PC-3 (cell line): ENCODE results near the gene RBMS3. TPM values are rescaled to one million over a fixed set of nuclear protein-coding genes. Genes with fewer than 3 reads are reported as not detected.
A peak's percentile ranks its signal among the peaks of the same experiment; 100 is the strongest.

ENCODE experiments used
- ATAC-seq: fragments of 200-7000 bp; cut with Tn5 transposase; 2 replicates; pipeline ENCODE4 v1.9.1; 2020; ENCODE audit warnings: mild to moderate bottlenecking, moderate library complexity
- BruUV-seq: library from RNA; stranded (reverse); fragments of 400-500 nt; replicated peaks from 2 replicates; lab custom pipeline; 2021; lab: Mats Ljungman, UMichigan
- CTCF ChIA-PET: fragments of 300-600 bp; sonication (Branson Sonifier 250); formaldehyde crosslinking; loops from one replicate; lab custom pipeline; 2022; ENCODE audit warnings: antibody characterized with exemption; lab: Charles Lee
- POLR2A ChIA-PET: fragments of 300-600 bp; sonication (Branson Sonifier 250); formaldehyde crosslinking; loops from one replicate; lab custom pipeline; 2022; ENCODE audit warnings: antibody characterized with exemption; ENCODE audit not compliant: unreplicated experiment; lab: Charles Lee
- DNase-seq: peaks from one replicate; pipeline ENCODE4 v3.0.0-alpha.2; 2015
- H2AFZ ChIP-seq: fragments of 300-600 bp; sonication (generic); 2 replicates; pipeline ENCODE4 v1.6.0; 2016; ENCODE audit warnings: antibody characterized with exemption, low read length
- H3F3A ChIP-seq: fragments of 300-600 bp; sonication (generic); one replicate; pipeline ENCODE4 v1.6.0; 2017; ENCODE audit warnings: antibody characterized with exemption, low read length, control low read depth, mild to moderate bottlenecking; ENCODE audit not compliant: unreplicated experiment
- H3K27ac ChIP-seq: fragments of 300-600 bp; sonication (generic); 2 replicates; pipeline ENCODE4 v1.5.1; 2016; ENCODE audit warnings: mild to moderate bottlenecking, low read length
- H3K27me3 ChIP-seq: fragments of 300-600 bp; sonication (generic); 2 replicates; pipeline ENCODE4 v1.6.1; 2016; ENCODE audit warnings: low read length, mixed read lengths
- H3K36me3 ChIP-seq: fragments of 300-600 bp; sonication (generic); 2 replicates; pipeline ENCODE4 v1.6.1; 2016; ENCODE audit warnings: low read depth, mixed run types, low read length, mixed read lengths
- H3K4me1 ChIP-seq: fragments of 300-600 bp; sonication (generic); 2 replicates; pipeline ENCODE4 v1.5.1; 2016; ENCODE audit warnings: low read length; ENCODE audit not compliant: insufficient read depth
- H3K4me2 ChIP-seq: fragments of 300-600 bp; sonication (generic); 2 replicates; pipeline ENCODE4 v1.6.0; 2016; ENCODE audit warnings: low read length
- H3K4me3 ChIP-seq: fragments of 300-600 bp; sonication (generic); 2 replicates; pipeline ENCODE4 v1.5.1; 2016; ENCODE audit warnings: mild to moderate bottlenecking, low read length, mixed read lengths
- H3K79me2 ChIP-seq: fragments of 300-600 bp; sonication (generic); 2 replicates; pipeline ENCODE4 v1.6.1; 2017; ENCODE audit warnings: low read length, mixed read lengths
- H3K9ac ChIP-seq: fragments of 300-600 bp; sonication (generic); 2 replicates; pipeline ENCODE4 v1.6.0; 2016; ENCODE audit warnings: mild to moderate bottlenecking, low read length
- H3K9me2 ChIP-seq: fragments of 300-600 bp; sonication (generic); replicated peaks from 2 replicates; pipeline ENCODE4 v1.6.1; 2016; ENCODE audit warnings: mixed run types, low read length, mixed read lengths
- H3K9me3 ChIP-seq: fragments of 300-600 bp; sonication (generic); 2 replicates; pipeline ENCODE4 v1.6.1; 2016; ENCODE audit warnings: low read length, mixed read lengths
- H4K20me1 ChIP-seq: fragments of 300-600 bp; sonication (generic); 2 replicates; pipeline ENCODE4 v1.6.1; 2016; ENCODE audit warnings: low read length, mixed read lengths
- CTCF ChIP-seq: fragments of 300-600 bp; sonication (generic); conservative IDR thresholded peaks from 2 replicates; pipeline ENCODE4 v1.5.1; 2017; ENCODE audit warnings: antibody characterized with exemption, low read depth, mild to moderate bottlenecking, low read length
- EZH2 ChIP-seq: fragments of 300-600 bp; sonication (generic); IDR thresholded peaks from one replicate; pipeline ENCODE4 v1.6.1; 2017; ENCODE audit warnings: antibody characterized with exemption, mild to moderate bottlenecking, low read length; ENCODE audit not compliant: unreplicated experiment
- EZH2phosphoT487 ChIP-seq: fragments of 300-600 bp; sonication (generic); IDR thresholded peaks from 2 replicates; pipeline ENCODE4 v1.6.1; 2018; ENCODE audit warnings: mild to moderate bottlenecking, antibody characterized with exemption, low read length, borderline replicate concordance
- intact Hi-C: fragments of 100-400 bp; cut with micrococcal nuclease; formaldehyde crosslinking; loops from 2 replicates; pipeline ENCODE4 v1.9.0; 2023
- total RNA-seq: library from RNA; depleted of rRNA; stranded (reverse); fragments of >200 nt; gene quantifications from 2 replicates; pipeline ENCODE4 v1.2.3, GENCODE V29; 2014

The RBMS3 gene
- total RNA-seq, 1 experiment from 2014 or later: 5.4 TPM

- no peaks in the 10 kb centered on the region for H3K79me2 ChIP-seq
- DNase-seq: no peak
- H3F3A ChIP-seq: no peaks in the 10 kb centered on the region
- no peak overlapping the region for H3K4me2 ChIP-seq
- H3K9me2 ChIP-seq: no peaks in the 10 kb centered on the region
- no peaks in the 10 kb centered on the region for H3K27me3 ChIP-seq
- H3K4me3 ChIP-seq: no peak overlapping the region
- intact Hi-C loops: no loop called here
- BruUV-seq: no TSS peak
- no peaks in the 10 kb centered on the region for H3K9me3 ChIP-seq
- no peak for TF ChIP-seq CTCF
- TF ChIP-seq EZH2: no peak
- TF ChIP-seq EZH2phosphoT487: no peak
- CTCF ChIA-PET: interaction anchor here (0.6 kb wide), 1 partner anchor 670 kb away, joined by 4 read pairs; no protein-coding TSS in a partner anchor
- no peaks in the 10 kb centered on the region for H4K20me1 ChIP-seq
- no peak overlapping the region for H2AFZ ChIP-seq
- no peak overlapping the region for H3K27ac ChIP-seq
- ATAC-seq: no peak
- no peak overlapping the region for H3K9ac ChIP-seq
- H3K4me1 ChIP-seq: peaks cover 6% of the 10 kb centered on the region; the same call in 1 of the 2 replicates
- no peaks in the 10 kb centered on the region for H3K36me3 ChIP-seq
- POLR2A ChIA-PET: no interaction called here
Measured at GRCh38 chr3:29949940-29950616, 669.2 kb downstream of the RBMS3 start.

- no peaks in the 10 kb centered on the region for H3K9me3 ChIP-seq
- TF ChIP-seq CTCF (no peak), EZH2 (no peak), EZH2phosphoT487 (no peak)
- H3K4me1 ChIP-seq: peaks cover 6% of the 10 kb centered on the region; the same call in 1 of the 2 replicates
- ChIA-PET POLR2A (no interaction called here), CTCF (no interaction called here)
- H3K9me2 ChIP-seq: no peaks in the 10 kb centered on the region
- H4K20me1 ChIP-seq: no peaks in the 10 kb centered on the region
- H3K27ac ChIP-seq: no peak overlapping the region
- no peaks in the 10 kb centered on the region for H3K79me2 ChIP-seq
- H3K9ac ChIP-seq: no peak overlapping the region
- DNase-seq: no peak
- BruUV-seq: no TSS peak
- H3K27me3 ChIP-seq: no peaks in the 10 kb centered on the region
- no peak for ATAC-seq
- no peaks in the 10 kb centered on the region for H3F3A ChIP-seq
- intact Hi-C loops: no loop called here
- no peak overlapping the region for H3K4me2 ChIP-seq
- H3K4me3 ChIP-seq: no peak overlapping the region
- H2AFZ ChIP-seq: no peak overlapping the region
- H3K36me3 ChIP-seq: no peaks in the 10 kb centered on the region
Measured at GRCh38 chr3:29952431-29952830, 671.6 kb downstream of the RBMS3 start.

- no TSS peak for BruUV-seq
- H3K79me2 ChIP-seq: no peaks in the 10 kb centered on the region
- no peak overlapping the region for H3K9ac ChIP-seq
- POLR2A ChIA-PET: no interaction called here
- H3K4me2 ChIP-seq: no peak overlapping the region
- no peaks in the 10 kb centered on the region for H3K27me3 ChIP-seq
- H3K27ac ChIP-seq: no peak overlapping the region
- H3F3A ChIP-seq: no peaks in the 10 kb centered on the region
- CTCF ChIA-PET: interaction anchor here (0.5 kb wide), 1 partner anchor 34 kb away, joined by 3 read pairs; no protein-coding TSS in a partner anchor
- H4K20me1 ChIP-seq: no peaks in the 10 kb centered on the region
- no peak for ATAC-seq
- no peak overlapping the region for H3K4me3 ChIP-seq
- TF ChIP-seq EZH2phosphoT487 (no peak), CTCF (no peak), EZH2 (no peak)
- no peaks in the 10 kb centered on the region for H3K9me2 ChIP-seq
- H3K36me3 ChIP-seq: no peaks in the 10 kb centered on the region
- H2AFZ ChIP-seq: no peak overlapping the region
- no peaks in the 10 kb centered on the region for H3K4me1 ChIP-seq
- H3K9me3 ChIP-seq: no peaks in the 10 kb centered on the region
- peak; percentile 45 for DNase-seq
- intact Hi-C loops: no loop called here
Measured at GRCh38 chr3:29955413-29955812, 674.5 kb downstream of the RBMS3 start.
